A549 (cell line): ENCODE data around the gene HEPHL1.

ENCODE experiments used
- CBX8 ChIP-seq: fragments of 200-600 bp; sonication (generic); IDR thresholded peaks from 2 replicates; pipeline ENCODE4 v1.6.1; 2016
- CHD4 ChIP-seq: fragments of 200-600 bp; sonication (generic); IDR thresholded peaks from 2 replicates; pipeline ENCODE4 v1.6.1; 2016; ENCODE audit warnings: antibody characterized with exemption, mild to moderate bottlenecking, borderline replicate concordance
- CTCF ChIP-seq: fragments of >200 bp; sonication (Bioruptor Twin); formaldehyde crosslinking; IDR thresholded peaks from 3 replicates; pipeline ENCODE4 v1.5.1; 2016
- ELK1 ChIP-seq: fragments of 150-350 bp; IDR thresholded peaks from 2 replicates; pipeline ENCODE4 v1.6.1; 2014; ENCODE audit warnings: low read depth, mild to moderate bottlenecking, low read length
- EP300 ChIP-seq, 2 experiments: fragments of >200 bp; sonication (Bioruptor Twin); formaldehyde crosslinking; IDR thresholded peaks; 2 replicates in 1 of 2; 3 replicates in 1 of 2; pipeline ENCODE4 v1.6.1; 2016 to 2017
- FOSL2 ChIP-seq, 2 experiments: fragments of 450-650 bp in 1 of 2; fragments of >200 bp in 1 of 2; sonication (Bioruptor Twin) in 1 of 2; formaldehyde crosslinking; IDR thresholded peaks; 2 replicates each; pipeline versions ENCODE4 v1.5.0 to v1.6.1; 2016 to 2020; ENCODE audit warnings: mild to moderate bottlenecking in 1 of 2, moderate library complexity in 1 of 2
- HOXA7 ChIP-seq: fragments of 250-450 bp; sonication (Bioruptor Pico); IDR thresholded peaks from 2 replicates; pipeline ENCODE4 v1.5.0; 2020; ENCODE audit warnings: mild to moderate bottlenecking, moderate library complexity
- JUN ChIP-seq, 2 experiments: fragments of >200 bp; sonication (Bioruptor Twin); formaldehyde crosslinking; IDR thresholded peaks; 2 replicates in 1 of 2; 3 replicates in 1 of 2; pipeline ENCODE4 v1.6.1; 2016 to 2017
- POLR2A ChIP-seq: IDR thresholded peaks from 2 replicates; pipeline ENCODE4 v1.6.1; 2012; ENCODE audit warnings: mild to moderate bottlenecking, low read length
- REST ChIP-seq: fragments of 200-600 bp; sonication (generic); IDR thresholded peaks from 2 replicates; pipeline ENCODE4 v1.6.1; 2016; ENCODE audit warnings: antibody characterized with exemption, mild to moderate bottlenecking, moderate library complexity
- USF2 ChIP-seq: fragments of 450-650 bp; IDR thresholded peaks from 2 replicates; pipeline ENCODE4 v1.6.1; 2014; ENCODE audit warnings: antibody characterized with exemption

GRCh38 chr11:94090401-94090800 is 69.2 kb downstream of the HEPHL1 start:
- no peak for TF ChIP-seq POLR2A
- no peak for TF ChIP-seq EP300 (IDR thresholded peaks at IDR 0.05)
- no peak for TF ChIP-seq CTCF
- no peak for TF ChIP-seq USF2
- TF ChIP-seq ELK1: no peak
- no peak for TF ChIP-seq CBX8
- no peak for TF ChIP-seq HOXA7 (CRISPR knock-in tag)
- TF ChIP-seq FOSL2 (IDR thresholded peaks at IDR 0.05): no peak
- no peak for TF ChIP-seq FOSL2 (CRISPR knock-in tag; IDR thresholded peaks at IDR 0.05)
- TF ChIP-seq REST: no peak
- TF ChIP-seq CHD4: no peak
- TF ChIP-seq JUN (IDR thresholded peaks at IDR 0.05): no peak
